Keratinocyte (primary cell): ENCODE results near the gene EPOP.

Experiments
- EZH2 ChIP-seq: IDR thresholded peaks from one replicate; pipeline ENCODE4 v1.6.1; 2012; ENCODE audit warnings: inconsistent platforms, mild to moderate bottlenecking, low read length, moderate library complexity
- TF ChIP-seq, protein P1 (sequence below), 3 experiments: IDR thresholded peaks in 1 of 3; conservative IDR thresholded peaks in 1 of 3; optimal IDR thresholded peaks in 1 of 3; 2 replicates in 2 of 3; 3 replicates in 1 of 3; pipeline versions ENCODE3 to v1.5.1; 2011; ENCODE audit warnings: low read length in 3 of 3, mild to moderate bottlenecking in 3 of 3, moderate library complexity in 2 of 3, control low read depth in 1 of 3, inconsistent platforms in 1 of 3; ENCODE audit not compliant: insufficient read depth in 2 of 3; ENCODE audit errors: extremely low read depth in 1 of 3

DNA sequence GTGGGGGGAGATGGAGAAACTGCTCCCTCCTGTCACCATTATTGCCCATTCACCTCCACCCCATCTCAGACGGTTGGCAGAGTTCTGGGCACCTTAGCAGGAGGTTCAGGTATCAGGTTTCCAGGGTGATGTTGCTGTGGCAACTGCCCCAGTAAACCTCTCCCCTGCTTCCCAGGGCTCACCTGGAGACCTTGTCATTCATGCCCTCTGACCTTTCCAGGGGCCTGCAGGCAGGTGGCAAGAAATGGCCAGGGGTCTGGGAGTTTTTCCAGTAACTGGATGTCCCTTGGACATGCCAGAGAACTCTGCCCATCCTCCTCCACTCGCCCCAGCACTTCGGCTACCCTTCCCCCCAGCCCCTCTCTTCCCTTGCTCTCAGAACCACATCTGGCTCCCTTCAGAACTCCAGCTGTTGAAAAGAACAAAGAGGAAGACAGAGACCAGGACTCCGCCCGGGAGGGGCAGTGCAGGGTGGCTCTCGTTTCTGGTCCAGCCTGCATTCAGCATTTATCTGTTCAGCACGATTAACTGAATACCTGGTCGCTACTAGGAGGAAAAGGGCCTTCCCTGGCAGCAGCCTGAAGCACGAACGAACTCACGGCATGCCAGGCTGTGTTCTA, 38.8 kb upstream of the EPOP start:
- TF ChIP-seq, protein P1, sequence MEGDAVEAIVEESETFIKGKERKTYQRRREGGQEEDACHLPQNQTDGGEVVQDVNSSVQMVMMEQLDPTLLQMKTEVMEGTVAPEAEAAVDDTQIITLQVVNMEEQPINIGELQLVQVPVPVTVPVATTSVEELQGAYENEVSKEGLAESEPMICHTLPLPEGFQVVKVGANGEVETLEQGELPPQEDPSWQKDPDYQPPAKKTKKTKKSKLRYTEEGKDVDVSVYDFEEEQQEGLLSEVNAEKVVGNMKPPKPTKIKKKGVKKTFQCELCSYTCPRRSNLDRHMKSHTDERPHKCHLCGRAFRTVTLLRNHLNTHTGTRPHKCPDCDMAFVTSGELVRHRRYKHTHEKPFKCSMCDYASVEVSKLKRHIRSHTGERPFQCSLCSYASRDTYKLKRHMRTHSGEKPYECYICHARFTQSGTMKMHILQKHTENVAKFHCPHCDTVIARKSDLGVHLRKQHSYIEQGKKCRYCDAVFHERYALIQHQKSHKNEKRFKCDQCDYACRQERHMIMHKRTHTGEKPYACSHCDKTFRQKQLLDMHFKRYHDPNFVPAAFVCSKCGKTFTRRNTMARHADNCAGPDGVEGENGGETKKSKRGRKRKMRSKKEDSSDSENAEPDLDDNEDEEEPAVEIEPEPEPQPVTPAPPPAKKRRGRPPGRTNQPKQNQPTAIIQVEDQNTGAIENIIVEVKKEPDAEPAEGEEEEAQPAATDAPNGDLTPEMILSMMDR (optimal IDR thresholded peaks at IDR 0.05 in 1 of 3, IDR thresholded peaks at IDR 0.05 in 1 of 3, conservative IDR thresholded peaks at IDR 0.05 in 1 of 3; ENCODE audit: extremely low read depth in 1 of 3, insufficient read depth in 2 of 3, low read length in 3 of 3): no peak
- no peak for TF ChIP-seq EZH2
